Measurements from ENCODE around the gene TNN.

DNA sequence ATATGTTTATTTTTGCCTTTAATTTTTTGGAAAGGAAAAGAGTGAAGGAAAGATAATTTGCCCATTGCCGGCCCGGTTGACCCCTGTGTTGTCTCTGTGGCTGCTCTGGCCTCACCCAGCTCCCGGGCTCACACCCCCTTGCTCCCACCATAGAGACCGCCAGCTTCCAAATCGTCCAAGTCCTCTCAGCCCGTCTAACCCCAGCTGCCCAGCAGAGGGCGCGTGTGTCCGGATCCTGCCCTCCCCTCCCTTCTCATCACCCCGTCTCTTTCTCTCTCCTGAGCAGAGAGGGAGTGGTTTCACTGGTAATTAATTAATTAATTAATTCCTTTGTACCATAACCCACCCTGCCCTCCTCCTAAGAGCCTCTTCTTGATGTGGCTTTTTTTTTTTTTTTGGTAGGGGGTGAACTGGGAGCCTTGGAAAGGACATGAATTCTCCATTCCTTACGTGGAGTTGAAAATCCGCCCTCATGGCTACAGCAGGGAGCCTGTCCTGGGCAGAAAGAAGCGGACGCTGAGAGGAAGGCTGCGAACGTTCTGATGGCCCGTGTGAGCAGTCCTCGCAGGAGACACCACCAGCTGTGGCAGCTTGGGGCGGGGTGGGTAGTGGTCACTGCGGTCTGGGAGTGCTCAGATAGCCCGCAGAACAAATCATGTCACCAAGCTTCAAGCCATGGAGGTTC lies 79.0 kb downstream of the TNN start:
- TF ChIP-seq POLR2AphosphoS5 (IDR thresholded peaks at IDR 0.05) (no peak), EP300 (conservative IDR thresholded peaks at IDR 0.05; ENCODE audit: poor library complexity, severe bottlenecking) (no peak), EZH2 (IDR thresholded peaks at IDR 0.05; ENCODE audit: borderline replicate concordance, insufficient read depth, low read length, poor library complexity, severe bottlenecking) (no peak), MXI1 (conservative IDR thresholded peaks at IDR 0.05; ENCODE audit: poor library complexity, severe bottlenecking) (no peak), TAF1 (IDR thresholded peaks at IDR 0.05; ENCODE audit: low read depth) (no peak)
- TF ChIP-seq, protein P1, sequence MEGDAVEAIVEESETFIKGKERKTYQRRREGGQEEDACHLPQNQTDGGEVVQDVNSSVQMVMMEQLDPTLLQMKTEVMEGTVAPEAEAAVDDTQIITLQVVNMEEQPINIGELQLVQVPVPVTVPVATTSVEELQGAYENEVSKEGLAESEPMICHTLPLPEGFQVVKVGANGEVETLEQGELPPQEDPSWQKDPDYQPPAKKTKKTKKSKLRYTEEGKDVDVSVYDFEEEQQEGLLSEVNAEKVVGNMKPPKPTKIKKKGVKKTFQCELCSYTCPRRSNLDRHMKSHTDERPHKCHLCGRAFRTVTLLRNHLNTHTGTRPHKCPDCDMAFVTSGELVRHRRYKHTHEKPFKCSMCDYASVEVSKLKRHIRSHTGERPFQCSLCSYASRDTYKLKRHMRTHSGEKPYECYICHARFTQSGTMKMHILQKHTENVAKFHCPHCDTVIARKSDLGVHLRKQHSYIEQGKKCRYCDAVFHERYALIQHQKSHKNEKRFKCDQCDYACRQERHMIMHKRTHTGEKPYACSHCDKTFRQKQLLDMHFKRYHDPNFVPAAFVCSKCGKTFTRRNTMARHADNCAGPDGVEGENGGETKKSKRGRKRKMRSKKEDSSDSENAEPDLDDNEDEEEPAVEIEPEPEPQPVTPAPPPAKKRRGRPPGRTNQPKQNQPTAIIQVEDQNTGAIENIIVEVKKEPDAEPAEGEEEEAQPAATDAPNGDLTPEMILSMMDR (IDR thresholded peaks at IDR 0.05; ENCODE audit: poor library complexity, severe bottlenecking): peak; percentile 47
